HepG2 (cell line): Measurements from ENCODE around the gene SFXN5. TPM values are rescaled to one million over a fixed set of nuclear protein-coding genes. Genes with fewer than 3 reads are reported as not detected.
A peak's percentile ranks its signal among the peaks of the same experiment; 100 is the strongest.

Experiments used
- ARNT2 ChIP-seq: sonication (generic); formaldehyde crosslinking; IDR thresholded peaks from 2 replicates; pipeline ENCODE4 v1.8.0; 2022; ENCODE audit warnings: mild to moderate bottlenecking, low read depth, missing genetic modification reagents, moderate library complexity
- ATF1 ChIP-seq: IDR thresholded peaks from 2 replicates; pipeline ENCODE4 v1.6.1; 2016; ENCODE audit warnings: mild to moderate bottlenecking, control low read depth
- CCDC6 ChIP-seq: sonication (generic); formaldehyde crosslinking; IDR thresholded peaks from 2 replicates; pipeline ENCODE4 v1.8.1; 2022; ENCODE audit warnings: mild to moderate bottlenecking, missing genetic modification reagents, moderate library complexity
- GMEB1 ChIP-seq: sonication (generic); formaldehyde crosslinking; IDR thresholded peaks from 2 replicates; pipeline ENCODE4 v1.5.1; 2020; ENCODE audit warnings: missing genetic modification reagents, mild to moderate bottlenecking, borderline replicate concordance
- HDAC2 ChIP-seq: sonication (generic); formaldehyde crosslinking; IDR thresholded peaks from 2 replicates; pipeline ENCODE4 v1.4.0; 2020; ENCODE audit warnings: missing genetic modification reagents
- HNRNPH1 ChIP-seq: fragments of 200-400 bp; formaldehyde crosslinking; optimal IDR thresholded peaks from 2 replicates; pipeline ENCODE3; 2017; ENCODE audit warnings: mild to moderate bottlenecking, low read depth, low read length
- IKZF5 ChIP-seq: IDR thresholded peaks from 2 replicates; pipeline ENCODE4 v1.6.1; 2018; ENCODE audit warnings: missing genetic modification reagents, mild to moderate bottlenecking, missing compliant biosample characterization
- MTF1 ChIP-seq: sonication (generic); formaldehyde crosslinking; IDR thresholded peaks from 2 replicates; pipeline ENCODE4 v1.5.0; 2020; ENCODE audit warnings: missing genetic modification reagents
- NRL ChIP-seq: sonication (generic); formaldehyde crosslinking; IDR thresholded peaks from 2 replicates; pipeline ENCODE4 v1.5.0; 2020; ENCODE audit warnings: missing genetic modification reagents, mild to moderate bottlenecking, moderate library complexity, borderline replicate concordance
- PRMT3 ChIP-seq: sonication (generic); formaldehyde crosslinking; IDR thresholded peaks from 2 replicates; pipeline ENCODE4 v1.8.1; 2022; ENCODE audit warnings: low read depth, mild to moderate bottlenecking, moderate library complexity, missing genetic modification reagents, borderline replicate concordance
- SKI ChIP-seq: fragments of 450-650 bp; IDR thresholded peaks from one replicate; pipeline ENCODE4 v1.6.1; 2018; ENCODE audit warnings: mild to moderate bottlenecking; ENCODE audit not compliant: partially characterized antibody
- SMYD3 ChIP-seq: sonication (generic); formaldehyde crosslinking; IDR thresholded peaks from 2 replicates; pipeline ENCODE4 v1.8.1; 2023; ENCODE audit warnings: mild to moderate bottlenecking, missing genetic modification reagents
- ZFP41 ChIP-seq: sonication (generic); formaldehyde crosslinking; IDR thresholded peaks from 2 replicates; pipeline ENCODE4 v1.4.0; 2020; ENCODE audit warnings: mild to moderate bottlenecking, missing genetic modification reagents, borderline replicate concordance
- ZNF160 ChIP-seq: sonication (generic); formaldehyde crosslinking; IDR thresholded peaks from 2 replicates; pipeline ENCODE4 v1.8.0; 2022; ENCODE audit warnings: mild to moderate bottlenecking, inconsistent platforms, missing genetic modification reagents
- ZNF318 ChIP-seq: sonication (generic); formaldehyde crosslinking; IDR thresholded peaks from 2 replicates; pipeline ENCODE4 v1.4.0; 2020; ENCODE audit warnings: mild to moderate bottlenecking, missing genetic modification reagents
- ZNF329 ChIP-seq: sonication (generic); formaldehyde crosslinking; IDR thresholded peaks from 2 replicates; pipeline ENCODE4 v1.9.0; 2021; ENCODE audit warnings: low read depth, mild to moderate bottlenecking, missing genetic modification reagents
- ZNF530 ChIP-seq: sonication (generic); formaldehyde crosslinking; IDR thresholded peaks from 2 replicates; pipeline ENCODE4 v1.5.0; 2020; ENCODE audit warnings: low read depth, mild to moderate bottlenecking, missing genetic modification reagents
- polyA plus RNA-seq, 8 experiments: library from polyadenylated mRNA; depleted of rRNA in 3 of 8; stranded (reverse) in 7 of 8; unstranded in 1 of 8; fragments of >200 nt; fragmentation: Illumina TruSeq in 4 of 8; extraction: Trizol in 4 of 8; gene quantifications; 2 replicates each; pipeline versions ENCODE4 v1.2.1 to v1.2.3, GENCODE V29; 2011 to 2016; ENCODE audit warnings: low read depth in 4 of 8, missing spikeins in 1 of 8, mixed read lengths in 1 of 8; ENCODE audit not compliant: insufficient read depth in 1 of 8
- total RNA-seq, 5 experiments: library from RNA; depleted of rRNA; stranded (reverse); fragments of >200 nt; fragmentation: Illumina TruSeq; extraction: Trizol; gene quantifications; 2 replicates each; pipeline ENCODE4 v1.2.3, GENCODE V29; 2016; ENCODE audit warnings: low read depth in 1 of 5

The SFXN5 gene
- total and polyA plus RNA-seq, 2 of the 13 experiments (the other 11 are each of a cell fraction or from before 2014, with no cell fraction given), result 34.9 to 37.4 TPM

- TF ChIP-seq ZNF318 (CRISPR knock-in tag) (no peak), GMEB1 (CRISPR knock-in tag) (peak; percentile 24; the same call in 1 of the 2 replicates), PRMT3 (no peak), SKI (no peak), HNRNPH1 (no peak), ZNF530 (CRISPR knock-in tag) (no peak), ARNT2 (no peak), CCDC6 (CRISPR knock-in tag) (no peak), HDAC2 (CRISPR knock-in tag) (no peak; the same call in 1 of the 2 replicates), ZNF329 (CRISPR knock-in tag) (0 out of 2 replicates have a peak, but pooled peaks have one; percentile 29), MTF1 (CRISPR knock-in tag) (no peak), ZNF160 (CRISPR knock-in tag) (no peak), ATF1 (CRISPR knock-in tag) (no peak), ZFP41 (CRISPR knock-in tag) (no peak), IKZF5 (CRISPR knock-in tag) (no peak), NRL (CRISPR knock-in tag) (no peak; the same call in 1 of the 2 replicates), SMYD3 (CRISPR knock-in tag) (no peak)
Measured at GRCh38 chr2:72943540-72944395, 127.7 kb downstream of the SFXN5 start (continued).
